Measurements from ENCODE around the gene TSC22D4. TPM values are rescaled to one million over a fixed set of nuclear protein-coding genes. Genes with fewer than 3 reads are reported as not detected.
A peak's percentile ranks its signal among the peaks of the same experiment; 100 is the strongest.

TSC22D4 gene
- polyA plus RNA-seq, 1 of the 3 experiments (the other 2 are of a cell fraction): 32.7 TPM

GRCh38 chr7:100488333-100489095 lies 9.5 kb upstream of the TSC22D4 start:
- POLR2A ChIA-PET: interaction anchor here (1.3 to 1.8 kb wide), 2 partner anchors 9 to 98 kb away, joined by 6 to 7 read pairs; partner anchors contain the start of gene FBXO24
- Histone ChIP-seq H3K9ac (no peak overlapping the region), H3K9me3 (no peaks in the 10 kb centered on the region), H3K36me3 (replicated peaks in 1 of 2; ENCODE audit: control insufficient read depth in 1 of 2, insufficient read depth in 2 of 2, low read length in 1 of 2) (peaks cover 0 to 6% of the 10 kb centered on the region in 2 experiments), H3K27ac (ENCODE audit: low read depth in 2 of 2, low read length in 1 of 2) (no peak overlapping the region; a peak in 1 of 4 replicates), H3K9me2 (no peaks in the 10 kb centered on the region), H4K20me1 (ENCODE audit: insufficient read depth) (no peaks in the 10 kb centered on the region), H3K79me2 (ENCODE audit: insufficient read depth) (peaks cover 5% of the 10 kb centered on the region; the same call in 1 of the 2 replicates), H3K4me1 (ENCODE audit: control insufficient read depth in 1 of 2, insufficient read depth in 2 of 2, low read depth in 1 of 2, low read length in 1 of 2) (peaks cover 3 to 38% of the 10 kb centered on the region in 2 experiments; a peak in 2 of 4 replicates), H3F3A (replicated peaks; ENCODE audit: insufficient read depth) (no peaks in the 10 kb centered on the region), H3K27me3 (ENCODE audit: insufficient read depth) (no peaks in the 10 kb centered on the region), H3K4me3 (ENCODE audit: low read depth in 2 of 2, low read length in 1 of 2) (no peak overlapping the region), H3K4me2 (no peak overlapping the region), H2AFZ (ENCODE audit: low read depth) (no peak overlapping the region)
- WGBS (ENCODE audit: low lambda C conversion rate): 95% methylated on average over 33 of the region's 44 CpGs
- CTCF ChIA-PET: interaction anchor here (0.6 to 11.1 kb wide), 9 partner anchors 10 to 204 kb away, joined by 3 to 151 read pairs (median 5); partner anchors contain the start of gene MOSPD3
- TF ChIP-seq YY1 (IDR thresholded peaks at IDR 0.05; ENCODE audit: low read depth): no peak
- TF ChIP-seq NFIC (IDR thresholded peaks at IDR 0.05; ENCODE audit: borderline replicate concordance): no peak
- no peak for TF ChIP-seq FOXJ3 (CRISPR knock-in tag; IDR thresholded peaks at IDR 0.05)
- no peak for TF ChIP-seq EP300 (IDR thresholded peaks at IDR 0.05; ENCODE audit: borderline replicate concordance in 1 of 2, low read depth in 1 of 2, low read length in 1 of 2)
- TF ChIP-seq JUND (IDR thresholded peaks at IDR 0.05): no peak
- no peak for TF ChIP-seq RAD21 (IDR thresholded peaks at IDR 0.05; ENCODE audit: low read length)
- TF ChIP-seq SMC3 (IDR thresholded peaks at IDR 0.05; ENCODE audit: low read depth, low read length): no peak
- no peak for TF ChIP-seq RCOR1 (IDR thresholded peaks at IDR 0.05; ENCODE audit: low read length)
- no peak for TF ChIP-seq SIN3A (IDR thresholded peaks at IDR 0.05; ENCODE audit: borderline replicate concordance, low read depth, low read length)
- no peak for TF ChIP-seq USF1 (IDR thresholded peaks at IDR 0.05; ENCODE audit: borderline replicate concordance, low read depth)
- TF ChIP-seq PBX3 (IDR thresholded peaks at IDR 0.05): no peak
- no peak for TF ChIP-seq FOSL2 (IDR thresholded peaks at IDR 0.05; ENCODE audit: borderline replicate concordance, low read depth)
- TF ChIP-seq TCF12 (IDR thresholded peaks at IDR 0.05): no peak
- no peak for TF ChIP-seq EZH2phosphoT487 (IDR thresholded peaks at IDR 0.05; ENCODE audit: borderline replicate concordance, low read depth)
- TF ChIP-seq GABPA (IDR thresholded peaks at IDR 0.05; ENCODE audit: low read depth): no peak
- TF ChIP-seq ELF1 (IDR thresholded peaks at IDR 0.05): no peak
- no peak for TF ChIP-seq USF2 (IDR thresholded peaks at IDR 0.05; ENCODE audit: borderline replicate concordance, low read depth, low read length)
- no peak for TF ChIP-seq IRF3 (IDR thresholded peaks at IDR 0.05; ENCODE audit: low read depth, low read length)
- no peak for TF ChIP-seq REST (IDR thresholded peaks at IDR 0.05; ENCODE audit: low read depth, low read length)
- TF ChIP-seq POLR2AphosphoS5 (IDR thresholded peaks at IDR 0.05; ENCODE audit: low read depth, low read length): no peak
- peak; percentile 30 for DNase-seq
